HG03159 (cell line): ENCODE measurements around the gene GREB1L.
"Not testable (repeated sequence)": the region's sequence is repeated elsewhere in the genome, so short reads cannot be mapped to it uniquely, and the experiment has no call there.

Experiments
- ATAC-seq: cut with Tn5 transposase; IDR thresholded peaks from one replicate; pipeline ENCODE4 v1.9.1; 2021; ENCODE audit warnings: mild to moderate bottlenecking, moderate library complexity; ENCODE audit not compliant: unreplicated experiment

The GREB1L gene

DNA sequence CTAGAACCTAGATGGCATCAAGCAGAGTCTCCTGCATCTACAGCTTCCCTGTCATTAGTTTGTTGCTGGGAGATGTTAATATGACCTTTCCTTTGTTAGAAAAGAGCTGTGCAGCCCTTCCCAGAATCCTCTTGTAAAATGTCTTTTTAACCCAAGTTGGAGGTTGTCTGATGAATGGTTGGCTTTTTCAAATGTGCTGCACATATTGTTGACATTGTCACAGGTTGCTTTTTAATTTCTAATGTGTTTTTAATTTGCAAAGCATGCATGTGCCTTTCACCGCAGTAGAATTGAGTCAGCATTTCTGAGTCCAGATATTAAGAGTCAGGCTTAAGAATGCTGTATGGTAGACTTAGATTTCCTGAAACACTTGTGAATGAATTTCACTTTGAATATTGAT lies 120.8 kb downstream of the GREB1L start:
- ATAC-seq: no peak

DNA sequence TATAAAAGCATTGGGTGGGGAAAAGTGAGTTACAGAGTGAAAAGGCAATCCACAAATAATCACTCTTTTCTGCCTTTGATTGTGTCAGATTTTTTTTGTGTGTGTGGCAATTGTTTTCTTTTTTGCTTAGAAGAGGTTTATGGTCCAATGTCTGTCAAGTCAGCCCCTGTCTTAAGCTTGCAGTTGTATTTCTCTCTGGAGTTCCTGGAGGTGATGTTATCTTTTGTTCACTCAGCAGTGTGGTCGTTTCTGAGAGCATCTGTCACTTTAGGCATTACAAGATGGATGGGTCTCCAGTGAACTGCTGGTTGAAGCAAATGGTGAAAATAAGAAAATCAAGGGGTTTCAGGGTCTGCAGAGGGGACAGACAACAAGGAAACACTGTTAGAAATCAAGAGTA lies 121.3 kb downstream of the GREB1L start:
- no peak for ATAC-seq

DNA sequence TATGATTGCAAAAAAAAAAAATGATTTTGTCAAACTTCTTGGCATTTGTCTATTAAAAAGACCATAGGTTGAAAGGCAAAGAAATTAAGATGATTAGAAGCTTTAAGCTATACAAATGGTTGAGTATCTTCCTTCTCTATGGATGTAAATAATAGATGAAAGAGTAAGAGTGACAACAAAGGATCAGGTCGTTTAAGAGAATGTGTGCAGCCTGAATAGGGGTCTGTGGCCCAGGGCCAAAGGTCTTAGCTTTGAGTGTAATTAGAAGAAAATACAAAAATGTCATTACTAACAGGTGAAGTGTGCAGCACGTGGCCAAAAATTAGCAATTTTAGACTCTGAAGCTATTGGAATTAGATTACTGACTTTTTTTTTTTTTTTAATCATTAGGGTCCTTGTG lies 122.4 kb downstream of the GREB1L start:
- no peak for ATAC-seq

DNA sequence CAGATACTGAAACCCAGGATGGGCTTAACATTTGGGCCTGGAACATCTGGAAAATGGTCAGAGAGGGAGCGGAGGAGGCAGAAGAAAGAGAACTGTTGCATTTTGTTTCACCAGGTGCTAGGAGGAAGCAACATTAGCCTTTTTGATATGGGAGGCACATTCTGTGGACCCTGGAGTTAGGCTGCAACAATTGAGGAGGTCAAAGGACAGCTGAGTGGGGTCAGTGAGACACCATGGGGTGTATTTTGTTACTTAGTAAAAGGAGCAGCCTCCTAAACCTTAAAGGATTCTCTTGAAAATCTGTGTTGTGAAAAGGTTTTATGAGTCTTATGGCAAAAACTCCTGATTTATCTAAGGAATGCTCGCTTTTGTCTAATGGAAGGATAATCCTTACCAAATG lies 124.9 kb downstream of the GREB1L start:
- no peak for ATAC-seq

DNA sequence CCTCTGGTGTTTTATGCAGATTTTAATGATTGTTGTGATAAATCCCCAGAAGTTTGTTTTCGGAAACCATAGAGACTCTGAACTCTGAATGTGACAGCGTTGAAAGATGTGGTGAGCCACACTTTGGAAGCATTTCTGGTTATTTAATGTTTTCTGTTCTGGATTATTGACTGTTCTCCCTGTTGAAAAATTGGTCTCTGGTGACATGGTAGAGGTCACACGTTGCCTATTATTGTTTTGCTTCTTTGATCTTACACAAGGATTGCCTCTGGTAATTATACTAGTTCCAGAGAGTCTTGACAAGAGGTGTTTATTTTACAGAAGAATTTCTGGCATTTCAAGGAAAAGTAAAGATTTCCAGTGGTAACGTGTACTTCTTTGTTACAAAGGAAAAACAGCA lies 127.1 kb downstream of the GREB1L start:
- no peak for ATAC-seq

DNA sequence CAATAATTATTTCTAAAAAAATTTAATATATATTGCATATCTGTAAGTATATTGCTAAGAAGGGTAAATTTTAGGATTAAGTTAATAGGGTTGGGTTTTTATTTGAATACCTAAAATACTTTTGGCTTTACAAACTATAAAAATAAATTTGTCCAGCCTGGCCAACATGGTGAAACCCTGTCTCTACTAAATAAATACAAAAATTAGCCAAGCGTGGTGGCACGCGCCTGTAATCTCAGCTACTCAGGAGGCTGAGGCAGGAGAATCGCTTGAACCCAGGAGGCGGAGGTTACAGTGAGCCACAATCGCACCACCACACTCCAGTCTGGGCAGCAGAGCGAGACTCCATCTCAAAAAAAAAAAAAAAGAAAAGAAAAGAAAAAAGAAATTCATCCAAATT lies 127.6 kb downstream of the GREB1L start:
- ATAC-seq: not testable (repeated sequence)

DNA sequence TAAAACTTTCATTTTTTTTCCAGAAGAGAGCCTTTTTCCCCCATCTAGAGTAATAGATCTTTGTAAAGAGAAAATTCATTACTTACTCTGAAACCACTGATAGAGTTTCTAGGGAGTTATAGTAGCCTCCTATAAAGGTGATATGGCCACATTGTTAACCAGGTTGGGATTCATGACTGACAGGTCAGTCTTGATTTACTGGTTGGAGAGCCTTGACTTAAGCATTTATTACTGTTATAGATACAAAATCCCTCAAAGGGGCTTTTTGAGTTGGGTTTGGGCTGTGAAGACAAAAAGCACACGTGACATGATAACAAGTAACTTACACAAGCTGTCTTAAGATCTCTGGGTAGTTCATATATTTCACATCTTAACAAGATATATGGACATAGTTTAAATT lies 141.0 kb downstream of the GREB1L start:
- ATAC-seq: no peak

DNA sequence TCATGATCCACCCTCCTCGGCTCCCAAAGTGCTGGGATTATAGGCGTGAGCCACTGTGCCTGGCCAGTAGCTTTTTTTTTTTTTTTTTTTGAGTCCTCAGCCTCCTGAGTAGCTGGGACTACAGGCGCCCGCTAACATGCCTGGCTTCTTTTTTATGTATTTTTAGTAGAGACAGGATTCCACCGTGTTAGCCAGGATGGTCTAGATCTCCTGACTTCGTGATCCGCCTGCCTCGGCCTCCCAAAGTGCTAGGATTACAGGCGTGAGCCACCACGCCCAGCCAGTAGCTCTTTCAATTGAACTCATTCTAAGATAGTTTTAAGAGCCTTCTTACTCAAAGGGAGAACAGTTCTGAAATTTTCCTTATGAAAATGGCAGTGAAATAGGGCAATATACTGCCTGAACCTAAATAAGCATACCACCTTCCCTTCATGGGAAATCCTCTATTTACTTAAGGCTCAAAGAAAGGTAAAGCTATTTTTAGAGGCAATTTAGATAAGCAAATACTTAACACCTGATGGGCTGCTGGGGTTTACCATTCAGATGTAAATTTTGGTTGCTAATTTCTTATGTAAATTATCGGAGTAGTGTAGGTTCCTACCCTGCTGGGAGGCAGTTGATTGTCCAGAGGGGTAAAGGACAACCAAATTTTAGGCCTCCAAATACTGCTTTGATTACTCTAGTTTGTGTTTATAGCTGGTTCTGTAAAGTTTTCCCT lies 144.7 kb downstream of the GREB1L start:
- no peak for ATAC-seq

DNA sequence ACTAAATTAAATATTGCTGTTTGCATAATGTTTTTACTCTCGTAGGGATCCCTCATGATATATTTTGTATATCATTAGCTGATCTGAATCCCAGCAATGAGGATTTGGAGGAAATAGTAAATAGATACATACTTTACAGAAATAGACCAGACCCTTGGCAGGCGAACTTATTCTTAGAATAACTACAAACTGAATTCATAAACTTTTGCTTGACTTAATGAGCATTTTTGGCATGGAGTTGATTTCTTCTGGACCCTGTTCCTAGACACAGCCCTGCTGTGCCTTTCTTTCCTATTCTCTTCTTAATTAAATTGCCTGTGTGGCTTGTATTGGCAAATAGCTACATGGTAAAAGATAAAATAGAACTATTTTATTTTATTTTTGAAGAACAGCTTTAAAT lies 145.9 kb downstream of the GREB1L start:
- no peak for ATAC-seq

DNA sequence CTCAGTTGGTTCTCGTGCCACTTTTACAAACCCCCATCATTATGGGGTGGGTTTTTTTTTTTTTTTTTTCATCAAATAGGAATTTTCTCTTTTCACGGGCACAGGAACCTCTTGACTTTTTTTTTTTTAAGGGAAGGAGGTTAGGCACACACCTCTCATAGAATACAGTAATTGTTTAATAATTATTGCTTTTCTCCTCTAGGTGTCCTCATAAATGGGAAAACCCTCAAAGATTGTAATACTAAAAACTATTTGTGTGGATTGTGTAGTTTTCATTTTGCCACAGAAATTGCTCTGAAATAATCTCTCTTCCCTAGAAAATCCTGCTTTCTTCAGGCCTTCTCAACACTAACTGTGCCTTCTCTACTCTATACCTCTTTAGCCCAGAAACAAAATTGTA lies 147.3 kb downstream of the GREB1L start:
- ATAC-seq: no peak

DNA sequence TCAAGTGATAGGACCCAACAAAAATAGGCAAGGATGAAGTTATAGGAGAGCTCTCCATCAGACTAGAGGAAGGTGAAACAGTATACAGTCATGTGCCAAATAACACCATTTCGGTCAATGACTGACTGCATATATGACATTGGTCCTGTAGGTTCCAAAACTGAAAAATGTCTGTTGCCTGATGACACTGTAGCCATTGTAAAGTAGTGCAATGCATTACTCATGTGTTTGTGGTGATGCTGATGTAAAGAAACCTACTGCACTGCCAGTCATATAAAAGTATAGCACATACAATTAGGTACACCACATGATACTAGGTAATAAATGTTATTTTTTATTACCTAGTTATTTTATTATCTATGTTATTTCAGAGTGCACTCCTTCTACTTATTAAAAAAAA lies 147.9 kb downstream of the GREB1L start:
- no peak for ATAC-seq

DNA sequence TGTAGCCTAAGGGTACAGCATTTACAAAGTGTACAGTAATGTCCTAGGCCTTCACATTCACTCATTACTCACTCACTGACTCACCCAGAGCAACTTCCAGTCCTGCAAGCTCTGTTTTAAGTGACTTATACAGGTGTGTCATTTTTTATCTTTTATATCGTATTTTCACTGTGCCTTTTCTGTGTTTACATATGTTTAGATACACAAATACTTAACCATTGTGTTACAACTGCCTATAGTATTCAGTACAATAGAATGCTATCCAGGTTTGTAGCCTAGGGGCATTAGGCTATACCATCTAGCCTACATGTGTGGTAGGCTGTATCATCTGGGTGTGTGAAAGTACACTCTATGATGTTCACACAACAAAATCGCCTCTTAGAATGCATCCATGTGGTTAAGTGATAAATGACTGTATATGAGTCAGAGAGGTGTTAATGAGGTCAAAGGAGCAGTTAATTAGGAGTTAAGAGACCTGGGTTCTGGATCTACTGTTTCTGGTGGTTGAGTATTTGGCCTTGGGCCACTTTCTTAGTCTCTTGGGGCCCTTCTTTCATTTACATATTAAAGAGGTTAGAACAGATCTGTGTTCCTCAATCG lies 149.1 kb downstream of the GREB1L start:
- no peak for ATAC-seq

DNA sequence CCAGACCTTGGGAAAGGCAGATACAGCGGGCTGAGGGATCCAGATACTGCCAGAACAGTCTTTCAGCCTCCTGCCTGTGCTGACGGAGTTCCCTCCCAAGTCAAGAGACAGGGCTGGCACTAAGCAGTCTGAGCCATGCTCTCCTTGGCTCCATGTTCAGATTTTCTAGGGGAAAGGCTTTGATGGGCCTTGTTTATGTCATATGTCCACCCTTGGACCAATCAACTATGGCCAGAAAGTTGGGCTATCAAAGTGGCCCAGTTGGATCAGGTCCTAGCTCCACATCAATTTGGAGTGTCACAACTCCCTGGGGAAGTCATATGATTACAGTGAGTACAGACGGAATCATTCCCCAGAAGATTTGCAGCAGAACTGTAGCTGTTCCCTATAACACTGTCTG lies 152.0 kb downstream of the GREB1L start:
- no peak for ATAC-seq

DNA sequence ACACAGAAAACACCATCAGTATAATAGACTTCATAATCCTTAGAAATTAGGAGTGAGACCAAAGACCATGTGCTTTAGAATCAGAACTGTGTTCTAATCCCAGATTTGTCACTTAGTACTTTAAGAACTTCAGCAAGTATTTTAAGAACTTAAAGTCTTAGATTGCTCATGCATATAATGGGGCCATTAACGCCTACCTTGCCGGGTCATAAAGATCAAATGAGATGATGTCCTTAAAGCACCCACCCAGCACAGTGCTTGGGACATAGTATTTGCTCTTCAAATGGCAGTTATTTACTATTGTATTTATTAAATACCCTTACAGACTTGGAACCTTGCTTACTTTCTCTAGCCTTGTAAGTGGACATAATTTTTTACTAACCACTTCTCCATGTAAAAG lies 156.1 kb downstream of the GREB1L start:
- ATAC-seq: no peak

DNA sequence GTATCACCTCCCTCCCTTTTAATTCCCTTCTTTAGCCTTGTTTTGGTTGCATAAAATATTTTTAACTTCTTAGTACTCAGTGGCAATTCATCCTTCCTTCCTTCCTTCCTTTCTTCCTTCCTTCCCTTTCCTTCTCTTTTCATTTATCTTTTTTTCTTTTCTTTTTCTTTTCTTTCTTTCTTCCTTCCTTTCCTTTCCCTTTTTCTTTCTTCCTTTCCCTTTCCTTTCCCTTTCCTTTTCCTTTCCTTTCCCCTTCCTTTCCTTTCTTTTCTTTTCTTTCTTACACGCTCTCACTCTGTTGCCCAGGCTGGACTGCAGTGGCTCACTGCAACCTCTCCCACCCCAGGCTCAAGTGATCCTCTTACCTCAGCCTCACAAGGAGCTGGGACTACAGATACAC lies 160.2 kb downstream of the GREB1L start:
- ATAC-seq: no peak

DNA sequence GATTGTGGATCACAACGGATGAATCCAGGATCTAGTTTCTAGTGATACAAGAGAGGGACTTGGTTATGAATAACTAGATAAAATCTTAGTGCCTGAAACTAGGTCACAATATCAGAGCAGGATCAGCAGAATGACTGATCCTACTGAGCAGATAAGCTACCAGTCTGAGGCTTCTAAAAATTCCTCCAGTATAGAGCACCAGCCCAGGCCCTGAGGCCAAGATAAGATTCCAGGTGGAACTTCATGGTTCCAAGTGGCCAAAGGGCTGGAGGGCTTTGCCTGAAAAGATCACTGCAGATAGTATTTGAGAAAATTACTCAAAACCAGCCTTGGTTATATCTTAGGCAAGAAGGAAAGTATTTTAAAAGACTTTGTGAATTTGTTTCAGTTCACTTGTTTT lies 162.4 kb downstream of the GREB1L start:
- ATAC-seq: no peak

DNA sequence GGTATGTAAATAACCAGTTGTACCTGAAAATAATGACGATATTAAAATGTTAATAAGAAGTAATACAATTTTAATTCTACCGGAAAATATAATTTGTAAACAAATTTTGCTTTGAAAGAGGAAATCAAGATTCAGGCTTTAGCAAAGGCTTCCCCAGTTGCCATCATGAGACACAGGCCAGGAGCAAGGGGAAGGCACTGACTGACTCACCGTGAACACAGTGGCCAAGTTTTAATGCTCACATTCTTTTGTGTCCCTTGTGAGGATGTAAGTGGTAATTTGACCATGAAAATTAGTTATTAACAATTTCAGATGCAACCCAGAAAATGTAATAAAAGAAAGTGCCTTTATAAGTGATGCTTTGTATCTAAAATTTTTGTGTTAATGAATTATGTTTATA lies 164.1 kb downstream of the GREB1L start:
- ATAC-seq: no peak

DNA sequence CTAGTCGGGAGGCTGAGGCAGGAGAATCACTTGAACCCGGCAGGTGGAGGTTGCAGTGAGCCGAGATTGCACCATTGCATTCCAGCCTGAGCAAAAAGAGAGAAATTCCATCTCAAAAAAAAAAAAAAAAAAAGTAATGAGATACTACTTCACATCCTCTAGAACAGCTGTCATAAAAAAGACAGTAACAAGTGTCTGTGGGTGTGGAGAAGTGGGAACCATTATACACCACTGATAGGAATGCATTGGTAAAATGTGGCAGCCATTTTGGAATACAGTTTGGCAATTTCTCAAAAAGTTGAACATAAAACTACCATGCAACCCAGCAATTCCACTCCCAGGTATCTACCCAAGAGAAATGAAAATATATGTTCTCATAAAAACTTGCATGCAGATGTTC lies 166.6 kb downstream of the GREB1L start:
- no peak for ATAC-seq

DNA sequence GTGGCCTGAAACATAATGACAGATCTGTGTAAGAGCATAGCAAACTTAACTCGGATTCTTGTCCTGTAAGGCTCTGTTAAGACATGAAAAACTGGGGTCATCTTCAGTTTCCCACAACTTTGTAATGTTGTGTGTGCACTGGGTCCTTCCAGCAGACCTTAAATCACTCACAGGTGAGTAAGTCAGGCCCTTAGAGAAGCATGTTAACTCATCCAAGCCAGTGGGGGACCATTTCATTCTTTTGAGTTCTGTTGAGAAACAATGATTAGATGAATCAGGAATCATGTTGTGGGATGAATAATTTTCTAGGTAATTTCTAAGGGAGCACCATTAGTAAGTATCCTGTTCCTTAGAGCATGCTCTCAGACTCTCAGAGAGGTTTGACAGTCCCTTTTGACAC lies 191.4 kb downstream of the GREB1L start:
- ATAC-seq: no peak

DNA sequence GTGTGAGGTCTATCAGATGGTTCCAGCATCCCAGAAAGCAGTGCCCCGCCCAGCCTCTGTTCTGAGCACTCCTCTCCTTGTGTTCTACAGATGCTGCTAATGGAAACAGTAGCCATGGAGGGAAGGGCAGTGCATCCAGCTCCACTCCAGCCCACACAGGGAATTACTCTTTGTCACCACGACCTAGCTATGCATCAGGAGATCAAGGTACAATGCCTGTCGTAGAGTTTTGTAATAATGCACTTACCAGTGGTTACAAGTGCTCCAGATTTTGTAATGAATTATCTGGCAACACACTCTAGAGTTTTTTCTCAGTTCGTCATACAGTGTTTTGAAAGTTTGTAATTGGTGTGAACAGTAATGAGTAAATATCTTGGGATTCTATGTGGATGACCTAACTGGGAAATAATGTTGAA lies 197.4 kb downstream of the GREB1L start:
- ATAC-seq: no peak

DNA sequence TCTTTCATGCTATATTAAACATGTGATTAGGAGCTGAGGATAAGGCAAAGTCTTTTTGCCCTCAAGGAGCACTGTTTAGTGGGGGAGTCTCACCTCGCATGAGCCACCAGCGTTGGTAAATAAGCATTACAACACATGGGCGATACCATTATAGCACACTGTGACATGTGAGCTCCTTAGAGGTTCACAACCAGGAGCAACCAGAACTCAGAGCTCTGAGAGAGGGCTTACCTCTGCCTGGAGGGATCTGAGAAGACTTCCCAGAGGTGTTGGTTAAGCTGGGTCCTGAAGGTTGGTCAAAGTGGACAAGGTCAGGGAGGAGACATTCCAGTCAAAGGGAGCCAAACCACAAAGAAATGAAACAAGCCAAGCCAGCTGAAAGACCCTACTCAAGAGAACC lies 199.6 kb downstream of the GREB1L start:
- no peak for ATAC-seq

DNA sequence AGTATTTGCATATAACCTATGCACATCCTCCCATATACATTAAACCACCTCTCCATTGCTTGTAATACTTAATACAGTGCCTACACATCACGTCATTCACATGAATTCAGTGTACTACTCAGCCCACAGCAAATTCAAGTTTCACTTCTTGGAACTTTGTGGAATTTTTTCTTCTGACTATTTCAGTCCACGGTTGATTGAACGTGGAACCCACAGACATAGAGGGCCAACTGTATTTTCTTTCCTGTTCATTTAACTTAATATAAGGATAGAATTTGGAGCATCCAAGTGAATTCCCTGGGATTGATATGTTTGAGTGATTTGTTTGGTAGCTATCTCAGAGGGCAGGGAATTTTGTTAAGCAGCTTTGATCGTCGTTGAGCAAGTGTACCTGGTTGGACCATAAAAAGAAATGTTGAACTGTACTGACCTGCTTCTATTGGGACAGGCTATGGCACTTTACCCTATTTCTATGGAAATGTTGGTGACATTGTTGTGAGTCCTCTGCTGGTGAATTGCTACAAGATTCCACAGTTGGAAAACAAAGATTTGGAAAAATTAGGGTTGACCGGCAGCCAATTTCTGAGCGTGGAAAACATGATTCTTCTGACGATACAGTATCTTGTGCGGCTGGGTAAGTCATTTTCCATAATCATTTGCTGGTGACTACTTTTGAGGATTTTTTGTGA lies 201.9 kb downstream of the GREB1L start:
- ATAC-seq: no peak
